HUES64 (cell line): ENCODE results near the gene CFAP92.

Experiments
- H3K27ac ChIP-seq: 2 replicates; pipeline ENCODE4 v1.7.0; 2013; ENCODE audit warnings: low read depth, low read length, inconsistent platforms
- H3K27me3 ChIP-seq: 2 replicates; pipeline ENCODE4 v1.6.1; 2013; ENCODE audit warnings: mild to moderate bottlenecking, low read length; ENCODE audit not compliant: insufficient read depth
- H3K36me3 ChIP-seq: 2 replicates; pipeline ENCODE4 v1.6.1; 2013; ENCODE audit warnings: mild to moderate bottlenecking, low read length; ENCODE audit not compliant: insufficient read depth
- H3K4me1 ChIP-seq: 2 replicates; pipeline ENCODE4 v1.6.1; 2013; ENCODE audit warnings: mild to moderate bottlenecking, low read length, moderate library complexity; ENCODE audit not compliant: insufficient read depth
- H3K4me3 ChIP-seq: 2 replicates; pipeline ENCODE4 v1.5.1; 2013; ENCODE audit warnings: mild to moderate bottlenecking, low read length, moderate library complexity
- H3K9ac ChIP-seq: 2 replicates; pipeline ENCODE4 v1.6.1; 2013; ENCODE audit warnings: mild to moderate bottlenecking, low read depth, low read length
- H3K9me3 ChIP-seq: 2 replicates; pipeline ENCODE4 v1.6.1; 2013; ENCODE audit warnings: low read depth, low read length; ENCODE audit not compliant: insufficient read depth
- WGBS: fragments of 150-250, 120-280 bp; methylation state at CpG from one replicate; pipeline ENCODE4 v1.1.7; 2013; ENCODE audit warnings: missing lambda C conversion rate; 5-methylcytosine and 5-hydroxymethylcytosine counted together

CFAP92 gene

GRCh38 chr3:129023909-129024308 lies 30.0 kb upstream of the CFAP92 start:
- H3K4me3 ChIP-seq: no peak overlapping the region
- H3K9ac ChIP-seq: no peak overlapping the region
- 88% methylated on average over 1 of the region's 2 CpGs for WGBS
- no peaks in the 10 kb centered on the region for H3K9me3 ChIP-seq
- H3K27ac ChIP-seq: no peak overlapping the region
- no peaks in the 10 kb centered on the region for H3K36me3 ChIP-seq
- peaks cover 28% of the 10 kb centered on the region for H3K27me3 ChIP-seq
- H3K4me1 ChIP-seq: no peaks in the 10 kb centered on the region

GRCh38 chr3:129023008-129023358 lies 29.1 kb upstream of the CFAP92 start:
- H3K36me3 ChIP-seq: no peaks in the 10 kb centered on the region
- no peak overlapping the region for H3K27ac ChIP-seq
- H3K27me3 ChIP-seq: peaks cover 28% of the 10 kb centered on the region
- no peaks in the 10 kb centered on the region for H3K9me3 ChIP-seq
- 100% methylated on average over 1 of the region's 1 CpG for WGBS
- H3K4me1 ChIP-seq: no peaks in the 10 kb centered on the region; the same call in 1 of the 2 replicates
- no peak overlapping the region for H3K9ac ChIP-seq
- no peak overlapping the region for H3K4me3 ChIP-seq

GRCh38 chr3:129022114-129023007 lies 28.5 kb upstream of the CFAP92 start:
- 87% methylated on average over 15 of the region's 15 CpGs for WGBS
- Histone ChIP-seq H3K27ac (no peak overlapping the region), H3K4me3 (no peak overlapping the region), H3K9me3 (no peaks in the 10 kb centered on the region), H3K27me3 (peaks cover 24% of the 10 kb centered on the region), H3K36me3 (no peaks in the 10 kb centered on the region), H3K4me1 (no peaks in the 10 kb centered on the region; the same call in 1 of the 2 replicates), H3K9ac (no peak overlapping the region)

GRCh38 chr3:129021140-129021551 lies 27.3 kb upstream of the CFAP92 start:
- Histone ChIP-seq H3K9ac (no peak overlapping the region), H3K4me1 (no peaks in the 10 kb centered on the region; the same call in 1 of the 2 replicates), H3K27ac (no peak overlapping the region), H3K4me3 (no peak overlapping the region), H3K9me3 (no peaks in the 10 kb centered on the region), H3K36me3 (no peaks in the 10 kb centered on the region), H3K27me3 (peaks cover 14% of the 10 kb centered on the region)
- WGBS: 92% methylated on average over 6 of the region's 6 CpGs

DNA sequence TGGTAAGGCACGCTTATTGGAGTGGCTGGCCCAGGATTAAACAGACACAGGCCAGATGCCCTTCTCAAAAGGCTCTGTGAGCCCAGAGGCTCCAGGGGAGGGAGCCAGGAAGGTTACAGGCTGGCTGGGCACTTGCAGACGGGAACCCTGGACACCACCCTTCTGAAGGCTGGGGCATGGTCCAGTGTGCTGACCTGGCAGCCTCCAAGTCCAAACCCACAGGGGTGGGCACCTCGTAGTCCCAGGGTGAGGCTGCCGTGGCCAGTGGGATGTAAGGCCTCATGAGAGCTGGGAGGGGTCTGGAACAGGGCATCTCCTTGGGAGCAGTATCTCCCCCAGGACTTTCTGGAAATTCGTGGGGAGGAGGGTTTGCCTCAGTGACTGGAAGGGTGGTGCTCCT lies 26.8 kb upstream of the CFAP92 start:
- H3K4me1 ChIP-seq: no peaks in the 10 kb centered on the region; the same call in 1 of the 2 replicates
- no peak overlapping the region for H3K9ac ChIP-seq
- no peaks in the 10 kb centered on the region for H3K36me3 ChIP-seq
- no peak overlapping the region for H3K4me3 ChIP-seq
- H3K27me3 ChIP-seq: peaks cover 9% of the 10 kb centered on the region
- WGBS: 84% methylated on average over 5 of the region's 5 CpGs
- H3K27ac ChIP-seq: no peak overlapping the region
- no peaks in the 10 kb centered on the region for H3K9me3 ChIP-seq

DNA sequence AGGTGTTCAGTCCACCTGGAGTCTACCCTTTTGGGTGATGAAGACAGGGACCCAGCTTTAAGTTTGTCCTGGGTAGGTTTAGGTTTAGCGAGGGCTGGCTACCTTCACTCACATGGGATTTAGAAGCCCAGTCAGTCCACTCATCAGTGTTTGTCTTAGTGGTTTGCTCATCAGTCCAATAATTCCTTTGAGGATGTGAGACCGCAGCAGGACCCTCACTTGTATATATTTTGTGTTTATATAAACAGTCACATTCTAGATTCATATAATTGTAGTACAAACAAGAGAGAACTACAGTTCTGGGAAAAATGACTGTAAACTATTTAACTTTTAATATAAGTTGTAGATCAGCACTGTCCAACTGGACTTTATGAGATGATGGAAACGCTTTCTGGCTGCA lies 25.4 kb upstream of the CFAP92 start:
- no peaks in the 10 kb centered on the region for H3K27me3 ChIP-seq
- no peaks in the 10 kb centered on the region for H3K9me3 ChIP-seq
- 97% methylated on average over 2 of the region's 3 CpGs for WGBS
- no peaks in the 10 kb centered on the region; the same call in 1 of the 2 replicates for H3K4me1 ChIP-seq
- H3K4me3 ChIP-seq: no peak overlapping the region
- H3K36me3 ChIP-seq: no peaks in the 10 kb centered on the region
- H3K9ac ChIP-seq: no peak overlapping the region
- H3K27ac ChIP-seq: no peak overlapping the region

DNA sequence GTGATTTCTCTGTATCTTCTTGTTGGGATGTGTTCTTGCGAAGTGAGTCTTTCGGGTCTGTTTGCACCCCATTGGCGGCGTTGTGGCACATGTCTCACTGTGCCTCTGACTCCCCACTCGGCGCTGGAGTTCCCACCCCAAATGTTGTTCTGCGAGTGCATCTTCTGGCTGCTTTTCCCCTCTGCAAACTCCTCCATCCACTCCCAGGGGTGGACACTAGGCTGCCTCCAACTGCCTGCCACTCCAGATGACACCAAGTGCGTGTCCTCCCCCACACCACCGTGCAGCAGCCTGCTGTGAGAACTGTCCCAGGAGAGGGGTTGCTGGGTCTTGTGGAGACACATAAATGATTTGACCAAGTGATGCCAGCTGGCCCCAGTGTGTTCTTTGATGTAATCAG lies 24.9 kb upstream of the CFAP92 start:
- no peaks in the 10 kb centered on the region; the same call in 1 of the 2 replicates for H3K4me1 ChIP-seq
- no peaks in the 10 kb centered on the region for H3K9me3 ChIP-seq
- no peaks in the 10 kb centered on the region for H3K27me3 ChIP-seq
- H3K9ac ChIP-seq: no peak overlapping the region
- no peak overlapping the region for H3K27ac ChIP-seq
- no peaks in the 10 kb centered on the region for H3K36me3 ChIP-seq
- H3K4me3 ChIP-seq: no peak overlapping the region
- 88% methylated on average over 9 of the region's 9 CpGs for WGBS

- H3K4me3 ChIP-seq: no peak overlapping the region
- no peaks in the 10 kb centered on the region; the same call in 1 of the 2 replicates for H3K4me1 ChIP-seq
- no peak overlapping the region for H3K9ac ChIP-seq
- no peaks in the 10 kb centered on the region for H3K9me3 ChIP-seq
- 91% methylated on average over 2 of the region's 2 CpGs for WGBS
- H3K36me3 ChIP-seq: no peaks in the 10 kb centered on the region
- no peaks in the 10 kb centered on the region for H3K27me3 ChIP-seq
- no peak overlapping the region for H3K27ac ChIP-seq
Measured at GRCh38 chr3:129018271-129018670, 24.4 kb upstream of the CFAP92 start.

DNA sequence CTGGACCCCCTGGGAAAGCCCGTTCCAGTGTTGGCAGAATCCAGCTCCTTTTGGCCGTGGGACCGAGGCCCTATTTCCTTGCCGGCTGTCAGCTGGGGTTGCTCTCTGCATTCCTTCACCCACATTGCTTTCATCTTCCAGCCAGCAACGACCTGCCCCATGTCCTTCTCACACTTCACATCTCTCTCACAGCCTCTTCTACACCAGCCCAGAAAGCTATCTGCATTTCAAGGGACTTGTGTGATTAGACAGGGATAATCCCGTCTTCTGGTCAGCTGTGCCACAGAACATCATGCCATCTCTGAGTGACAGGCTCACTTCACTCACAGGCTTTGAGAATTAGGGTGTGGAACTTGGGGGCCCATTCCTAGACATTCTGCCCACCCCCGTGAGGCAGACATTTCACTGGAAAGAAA lies 23.6 kb upstream of the CFAP92 start:
- Histone ChIP-seq H3K4me1 (no peaks in the 10 kb centered on the region; the same call in 1 of the 2 replicates), H3K27ac (no peak overlapping the region), H3K4me3 (no peak overlapping the region), H3K9me3 (no peaks in the 10 kb centered on the region), H3K36me3 (no peaks in the 10 kb centered on the region), H3K27me3 (no peaks in the 10 kb centered on the region), H3K9ac (no peak overlapping the region)
- 78% methylated on average over 7 of the region's 7 CpGs for WGBS

- H3K27ac ChIP-seq: no peak overlapping the region
- H3K4me3 ChIP-seq: no peak overlapping the region
Measured at GRCh38 chr3:129016720-129017483, 23.0 kb upstream of the CFAP92 start.

DNA sequence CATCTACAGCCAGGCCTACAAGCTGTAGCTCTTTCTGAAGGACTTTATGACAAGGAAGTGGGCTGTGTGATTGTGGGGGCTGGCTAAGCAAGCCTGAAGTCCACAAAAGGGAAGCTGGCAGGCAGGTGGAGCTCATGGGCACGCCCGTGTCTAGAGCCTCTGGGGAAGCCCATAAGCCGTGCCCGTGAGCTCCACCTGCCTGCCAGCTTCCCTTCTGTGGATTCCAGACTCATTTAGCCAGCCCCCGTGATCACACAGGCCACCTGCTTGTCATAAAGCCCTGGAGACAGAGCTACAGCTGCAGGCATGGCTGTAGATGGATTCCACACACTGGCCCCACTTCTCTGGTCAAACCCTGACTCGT lies 22.5 kb upstream of the CFAP92 start:
- 83% methylated on average over 6 of the region's 6 CpGs for WGBS
- Histone ChIP-seq H3K36me3 (no peaks in the 10 kb centered on the region), H3K27ac (no peak overlapping the region), H3K27me3 (no peaks in the 10 kb centered on the region), H3K4me3 (no peak overlapping the region), H3K4me1 (no peaks in the 10 kb centered on the region; the same call in 1 of the 2 replicates), H3K9ac (no peak overlapping the region), H3K9me3 (no peaks in the 10 kb centered on the region)

More at GRCh38 chr3:129016720-129017483, 23.0 kb upstream of the CFAP92 start:
- Histone ChIP-seq H3K4me1 (no peaks in the 10 kb centered on the region; the same call in 1 of the 2 replicates), H3K36me3 (no peaks in the 10 kb centered on the region), H3K27me3 (no peaks in the 10 kb centered on the region), H3K9ac (no peak overlapping the region), H3K9me3 (no peaks in the 10 kb centered on the region)
- 97% methylated on average over 13 of the region's 14 CpGs for WGBS
